Measurements from ENCODE around the gene OLFML2B.

The OLFML2B gene

GRCh38 chr1:162006081-162006480 is 17.6 kb downstream of the OLFML2B start:
- no peak for DNase-seq (ENCODE audit: low read depth)

GRCh38 chr1:162004441-162004950 is 19.2 kb downstream of the OLFML2B start:
- DNase-seq (ENCODE audit: low read depth): no peak

- no peak for DNase-seq (ENCODE audit: low read depth)
Measured at GRCh38 chr1:162003830-162004215, 19.8 kb downstream of the OLFML2B start.

DNA sequence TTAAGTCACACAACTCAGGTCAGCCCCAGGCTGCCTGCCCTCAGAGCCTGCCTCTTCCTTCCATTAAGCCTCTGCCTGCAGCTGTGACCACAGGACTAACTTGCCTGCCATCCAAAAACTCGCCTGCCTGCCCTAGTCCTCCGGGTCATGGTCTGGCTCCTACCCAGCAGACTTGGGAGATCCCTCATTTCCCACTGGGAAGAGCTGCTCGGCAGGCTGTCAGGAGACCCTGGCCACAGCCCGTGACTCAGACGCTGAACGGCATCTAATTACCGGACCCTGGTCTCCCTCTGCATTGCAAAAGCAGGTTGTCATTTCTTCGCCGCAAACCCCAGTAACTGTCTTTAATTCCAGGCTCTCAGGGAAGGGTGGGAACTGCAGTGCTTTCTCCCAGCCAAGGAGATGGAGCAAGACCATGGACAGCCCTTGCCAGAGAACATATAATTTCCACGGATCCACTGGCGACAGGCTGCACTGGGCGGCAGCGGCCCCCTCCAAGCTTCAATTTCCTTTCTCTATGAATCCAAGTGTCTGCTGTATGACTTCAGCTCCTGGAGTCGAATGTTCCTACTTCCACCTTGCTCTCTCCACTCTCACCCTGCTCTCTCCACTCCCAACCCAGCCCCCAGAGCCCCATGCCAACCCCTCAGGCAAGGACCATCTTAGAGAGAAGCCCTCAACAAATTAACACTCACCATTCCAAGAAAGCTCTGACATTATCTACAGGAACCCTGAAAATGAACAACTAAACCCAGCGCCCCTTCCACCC is 20.4 kb downstream of the OLFML2B start:
- DNase-seq (ENCODE audit: low read depth): no peak

GRCh38 chr1:162000053-162000420 is 23.6 kb downstream of the OLFML2B start:
- no peak for DNase-seq (ENCODE audit: low read depth)

DNA sequence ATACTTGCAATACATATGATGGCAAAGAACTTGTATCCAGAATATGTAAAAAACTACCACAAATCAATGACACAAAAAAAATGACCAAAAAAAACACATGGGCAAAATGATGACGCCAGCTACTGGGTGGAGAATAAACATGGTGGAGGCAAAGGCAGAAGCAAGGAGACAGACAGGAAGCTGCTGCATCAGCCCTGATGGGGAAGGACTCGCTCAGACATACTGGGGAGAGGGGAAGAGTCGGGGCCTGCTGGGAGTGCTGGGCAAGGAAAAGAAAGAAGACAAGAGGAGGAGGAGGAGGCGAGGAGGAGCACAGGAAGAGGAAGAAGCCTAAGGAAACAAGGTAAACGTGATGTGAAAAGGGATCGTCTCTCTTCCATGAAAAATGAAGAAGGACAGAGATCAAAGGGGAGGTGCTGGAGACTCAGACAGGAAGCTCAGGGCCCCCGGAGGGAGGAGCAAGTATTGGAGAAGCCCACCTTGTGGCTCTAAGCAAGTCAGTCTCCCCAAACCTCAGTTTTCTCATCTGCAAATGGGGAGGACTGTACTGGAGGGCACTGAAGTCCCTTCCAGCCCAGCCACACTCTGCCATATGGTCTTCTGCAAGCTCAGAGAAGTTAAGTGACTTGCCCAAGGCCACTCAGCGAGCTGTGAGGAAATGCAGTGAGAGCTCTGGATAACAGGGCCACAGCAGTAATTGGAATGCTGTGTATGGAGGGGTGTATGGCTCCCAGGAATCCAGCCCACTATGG is 24.2 kb downstream of the OLFML2B start:
- DNase-seq (ENCODE audit: low read depth): no peak

- no peak for DNase-seq (ENCODE audit: low read depth)
Measured at GRCh38 chr1:161998811-161999210, 24.9 kb downstream of the OLFML2B start.

DNA sequence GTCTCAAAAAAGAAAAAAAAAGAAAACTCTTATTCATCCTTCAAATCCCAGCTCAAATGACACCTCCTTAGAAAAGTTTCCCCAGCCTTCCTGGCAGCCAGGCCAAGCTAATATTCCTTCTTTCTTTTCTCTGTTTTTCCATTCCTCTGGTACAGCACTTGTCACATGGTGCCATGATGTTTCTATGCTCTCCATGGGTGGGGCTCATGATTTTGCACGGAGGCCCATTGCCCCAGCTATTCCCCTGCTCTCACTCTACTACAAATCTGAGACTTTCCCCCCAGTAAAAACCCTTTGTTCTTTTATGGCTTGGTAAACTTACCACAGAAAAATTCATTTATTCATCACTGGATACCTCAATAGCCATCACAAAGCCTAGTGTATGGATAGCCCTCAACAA is 26.5 kb downstream of the OLFML2B start:
- no peak for DNase-seq (ENCODE audit: low read depth)

- DNase-seq (ENCODE audit: low read depth): no peak
Measured at GRCh38 chr1:161994175-161994668, 29.4 kb downstream of the OLFML2B start.

DNA sequence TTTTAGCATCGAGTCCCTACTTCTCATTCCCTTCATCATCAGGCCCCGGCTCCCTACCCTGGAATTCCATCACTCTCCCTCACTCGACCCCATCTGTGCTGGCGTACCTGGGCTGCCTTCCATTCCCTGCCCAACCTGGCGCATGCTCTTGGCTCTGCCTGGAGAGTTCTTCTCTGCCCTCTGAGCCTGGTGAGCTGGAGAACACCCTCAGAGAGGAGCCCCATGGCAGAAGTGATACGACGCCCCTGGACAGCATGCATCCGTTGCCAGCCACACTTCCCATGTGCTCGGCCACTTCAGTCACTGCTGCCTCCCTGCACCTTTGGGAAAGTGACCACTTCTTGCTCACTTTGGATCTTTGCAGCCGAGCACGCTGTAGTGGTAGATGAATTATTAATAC is 30.1 kb downstream of the OLFML2B start:
- DNase-seq (ENCODE audit: low read depth): no peak

DNA sequence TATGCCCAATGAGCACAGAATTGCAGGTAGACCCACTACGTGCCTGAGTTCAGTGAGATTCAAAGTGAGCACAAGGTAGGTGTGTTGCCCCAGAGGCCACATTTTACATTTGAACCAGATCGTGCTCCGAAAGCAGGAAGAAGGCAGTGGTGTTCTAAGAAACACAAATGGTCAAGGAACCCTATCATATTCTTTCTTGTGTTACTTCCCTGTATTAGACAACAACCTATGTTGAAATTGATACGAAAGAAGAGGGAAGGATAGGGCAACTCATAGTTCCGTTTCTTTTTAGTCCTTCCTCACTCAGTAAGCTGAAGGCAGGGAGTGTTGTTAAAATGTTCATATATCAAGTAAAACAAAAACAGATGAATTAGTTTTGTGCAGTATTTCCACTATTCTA is 33.9 kb downstream of the OLFML2B start:
- no peak for DNase-seq (ENCODE audit: low read depth)

GRCh38 chr1:161989108-161989507 is 34.6 kb downstream of the OLFML2B start:
- no peak for DNase-seq (ENCODE audit: low read depth)

DNA sequence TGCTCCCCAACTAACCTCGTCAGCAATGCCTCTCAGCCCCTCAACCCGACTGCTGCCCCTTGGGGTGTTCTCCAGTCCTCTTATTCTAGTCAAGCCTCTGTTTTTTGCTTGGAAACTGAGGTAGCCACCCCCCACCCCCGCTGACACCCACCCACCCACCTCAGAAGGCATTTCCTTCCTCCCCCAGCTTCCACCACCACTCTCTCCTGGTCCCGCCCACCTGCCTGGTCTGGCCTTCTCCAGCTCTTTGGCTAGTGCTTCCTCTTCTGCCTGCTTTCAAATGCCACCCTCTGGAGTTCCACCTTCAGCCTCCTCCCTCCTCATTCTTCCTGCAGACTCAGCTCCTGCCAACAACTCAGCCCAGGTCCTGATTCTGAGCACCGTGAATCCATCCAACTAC is 35.3 kb downstream of the OLFML2B start:
- no peak for DNase-seq (ENCODE audit: low read depth)

- DNase-seq (ENCODE audit: low read depth): no peak
Measured at GRCh38 chr1:161987872-161988271, 35.8 kb downstream of the OLFML2B start.

GRCh38 chr1:161987303-161987702 is 36.4 kb downstream of the OLFML2B start:
- no peak for DNase-seq (ENCODE audit: low read depth)

DNA sequence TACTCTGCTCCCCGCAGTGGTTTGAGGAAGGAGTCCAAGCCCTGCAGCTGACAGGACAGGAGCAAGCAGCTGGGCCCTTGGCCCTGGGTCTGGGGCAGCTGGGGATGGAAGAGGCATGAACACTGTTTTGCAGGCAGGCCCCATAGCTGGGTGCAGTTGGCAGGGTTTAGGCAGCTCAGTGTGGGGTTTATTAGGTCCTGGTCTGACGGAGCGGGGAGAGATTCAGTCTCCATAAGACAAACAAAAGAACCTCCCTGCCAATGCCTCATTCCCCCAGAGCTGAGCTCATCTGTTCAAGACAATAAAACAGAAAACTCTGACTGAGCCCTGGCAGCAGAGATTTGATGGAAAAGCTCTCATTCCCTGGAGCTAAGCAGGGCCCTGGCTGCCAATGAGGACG is 37.3 kb downstream of the OLFML2B start:
- no peak for DNase-seq (ENCODE audit: low read depth)

DNA sequence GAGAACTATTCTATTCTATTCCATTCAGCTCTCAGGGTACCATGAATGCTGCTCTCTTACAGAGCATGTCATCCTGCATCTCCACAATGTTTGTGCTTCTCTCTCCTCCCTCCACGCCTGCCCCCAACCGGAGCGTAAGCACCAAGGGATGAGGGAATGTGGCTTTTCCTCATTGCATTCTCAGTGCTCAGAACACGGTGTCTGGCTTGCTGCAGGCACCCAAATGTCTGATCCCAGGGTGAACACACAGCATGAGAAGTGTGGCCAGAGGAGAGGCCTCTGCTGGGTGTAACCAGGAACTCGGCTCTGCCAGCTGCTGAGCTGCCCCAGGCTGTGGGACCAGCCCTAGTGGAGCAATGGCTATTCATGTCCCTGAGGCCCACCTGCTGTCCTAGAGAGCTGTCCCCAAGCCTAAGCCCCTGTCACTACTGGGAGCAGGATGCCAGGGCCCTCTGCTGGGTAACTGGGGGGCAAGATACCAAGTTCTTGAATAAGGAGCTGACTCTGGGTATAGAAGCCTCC is 38.3 kb downstream of the OLFML2B start:
- DNase-seq (ENCODE audit: low read depth): no peak

- DNase-seq (ENCODE audit: low read depth): no peak
Measured at GRCh38 chr1:161983725-161984124, 39.9 kb downstream of the OLFML2B start.

- no peak for DNase-seq (ENCODE audit: low read depth)
Measured at GRCh38 chr1:161982917-161983316, 40.8 kb downstream of the OLFML2B start.

DNA sequence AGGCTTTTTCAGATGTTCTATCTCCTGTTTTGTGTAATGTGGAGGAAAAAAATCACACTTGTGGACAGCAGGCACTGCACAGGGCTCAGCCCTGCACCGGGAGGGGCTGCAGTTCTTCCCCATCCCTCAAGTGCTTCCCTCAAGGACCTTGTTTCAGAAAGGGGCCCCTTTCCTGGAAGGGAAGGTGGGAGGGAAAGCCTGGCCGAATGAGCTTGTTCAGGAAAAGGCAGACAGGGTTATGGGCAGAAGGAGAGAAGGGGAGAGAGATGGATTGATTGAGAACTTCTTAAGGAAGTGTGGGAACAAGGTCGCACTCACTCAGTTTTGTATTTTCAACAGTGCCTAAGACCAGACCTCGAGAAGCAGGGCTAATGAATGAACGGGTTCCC is 41.2 kb downstream of the OLFML2B start:
- DNase-seq (ENCODE audit: low read depth): no peak

GRCh38 chr1:161981735-161982506 is 41.7 kb downstream of the OLFML2B start:
- no peak for DNase-seq (ENCODE audit: low read depth)

DNA sequence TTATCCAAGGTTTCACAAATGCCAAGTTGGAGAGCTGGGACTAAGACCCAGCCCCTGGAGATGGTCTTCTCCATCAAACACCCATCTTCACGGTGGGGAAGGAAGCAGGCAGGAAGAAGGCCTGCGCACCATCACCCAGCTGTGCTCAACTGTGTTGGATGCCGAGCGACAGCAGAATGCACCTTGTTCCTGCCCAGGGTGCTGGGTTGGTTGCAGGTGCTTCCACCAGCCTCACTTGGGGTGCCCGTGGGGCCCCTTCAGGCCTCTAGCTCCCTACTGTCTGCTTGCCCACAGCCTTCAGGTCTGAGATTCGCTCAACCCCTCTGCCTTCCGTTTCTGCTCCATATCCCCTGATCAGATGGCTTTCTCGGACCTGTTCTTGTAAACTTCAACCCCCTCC is 42.5 kb downstream of the OLFML2B start:
- no peak for DNase-seq (ENCODE audit: low read depth)
